Neural cell (in vitro differentiated cells): ENCODE results near the gene TAL1. TPM values are rescaled to one million over a fixed set of nuclear protein-coding genes. Genes with fewer than 3 reads are reported as not detected.
"Not testable (repeated sequence)": the region's sequence is repeated elsewhere in the genome, so short reads cannot be mapped to it uniquely, and the experiment has no call there.

Experiments
- H2AFZ ChIP-seq: fragments of 200-600, 300-800 bp; sonication (generic), shearing (Covaris generic); 2 replicates; pipeline ENCODE4 v1.6.0; 2014; ENCODE audit warnings: low read depth, mild to moderate bottlenecking, antibody characterized with exemption, low read length, moderate library complexity
- H3F3A ChIP-seq: fragments of 200-600 bp; shearing (Covaris generic); 2 replicates; pipeline ENCODE4 v1.6.1; 2016; ENCODE audit warnings: mild to moderate bottlenecking, moderate library complexity, mixed read lengths, antibody characterized with exemption, low read length; ENCODE audit not compliant: insufficient read depth, poor library complexity, severe bottlenecking
- H3K27ac ChIP-seq: fragments of 200-600, 300-800 bp; sonication (generic), shearing (Covaris generic); 2 replicates; pipeline ENCODE4 v1.5.1; 2014; ENCODE audit warnings: mild to moderate bottlenecking, low read length, moderate library complexity
- H3K27me3 ChIP-seq: fragments of 300-800, 200-600 bp; sonication (generic), shearing (Covaris generic); 2 replicates; pipeline ENCODE4 v1.6.0; 2014; ENCODE audit warnings: mild to moderate bottlenecking, low read depth, low read length, moderate library complexity; ENCODE audit not compliant: insufficient read depth
- H3K36me3 ChIP-seq: fragments of 300-800, 200-600 bp; sonication (generic), shearing (Covaris generic); 2 replicates; pipeline ENCODE4 v1.5.1; 2014; ENCODE audit warnings: mild to moderate bottlenecking, antibody characterized with exemption, low read length, moderate library complexity; ENCODE audit not compliant: insufficient read depth
- H3K4me2 ChIP-seq: fragments of 300-800, 200-600 bp; sonication (generic), shearing (Covaris generic); 2 replicates; pipeline ENCODE4 v1.6.0; 2014; ENCODE audit warnings: mild to moderate bottlenecking, low read length
- H3K4me3 ChIP-seq: fragments of 300-800, 200-600 bp; sonication (generic), shearing (Covaris generic); 2 replicates; pipeline ENCODE4 v1.5.1; 2014; ENCODE audit warnings: mild to moderate bottlenecking, low read length, moderate library complexity
- H3K79me2 ChIP-seq: fragments of 200-600 bp; shearing (Covaris generic); replicated peaks from 2 replicates; pipeline ENCODE4 v1.6.0; 2014; ENCODE audit warnings: mild to moderate bottlenecking, low read length, moderate library complexity; ENCODE audit not compliant: insufficient read depth
- H3K9ac ChIP-seq: fragments of 300-800, 200-600 bp; sonication (generic), shearing (Covaris generic); 2 replicates; pipeline ENCODE4 v1.6.1; 2016; ENCODE audit warnings: mild to moderate bottlenecking, low read length, mixed read lengths
- H3K9me2 ChIP-seq: fragments of 200-600 bp; shearing (Covaris generic); 2 replicates; pipeline ENCODE4 v1.6.1; 2016; ENCODE audit warnings: mild to moderate bottlenecking, low read length, mixed read lengths; ENCODE audit not compliant: insufficient read depth
- H3K9me3 ChIP-seq: fragments of 200-600, 300-800 bp; sonication (generic), shearing (Covaris generic); 2 replicates; pipeline ENCODE4 v1.6.1; 2016; ENCODE audit warnings: mild to moderate bottlenecking, mixed run types, low read length, moderate library complexity, mixed read lengths
- H4K20me1 ChIP-seq: fragments of 200-600 bp; shearing (Covaris generic); 2 replicates; pipeline ENCODE4 v1.6.1; 2016; ENCODE audit warnings: mild to moderate bottlenecking, mixed run types; ENCODE audit not compliant: insufficient read depth
- CTCF ChIP-seq: fragments of 450-650 bp; IDR thresholded peaks from 2 replicates; pipeline ENCODE4 v1.5.1; 2014; ENCODE audit warnings: antibody characterized with exemption, mild to moderate bottlenecking, moderate library complexity; ENCODE audit not compliant: poor library complexity, severe bottlenecking
- EP300 ChIP-seq: fragments of 450-650 bp; conservative IDR thresholded peaks from 2 replicates; pipeline ENCODE4 v1.6.1; 2014; ENCODE audit warnings: antibody characterized with exemption, mild to moderate bottlenecking, moderate library complexity; ENCODE audit not compliant: poor library complexity, severe bottlenecking
- EZH2 ChIP-seq: fragments of 200-600, 300-800 bp; shearing (Covaris generic), sonication (generic); IDR thresholded peaks from 2 replicates; pipeline ENCODE4 v1.6.1; 2014; ENCODE audit warnings: antibody characterized with exemption, low read length, borderline replicate concordance, mild to moderate bottlenecking; ENCODE audit not compliant: insufficient read depth, poor library complexity, severe bottlenecking
- MXI1 ChIP-seq: fragments of 450-650 bp; conservative IDR thresholded peaks from 2 replicates; pipeline ENCODE4 v1.6.1; 2014; ENCODE audit warnings: antibody characterized with exemption, mild to moderate bottlenecking; ENCODE audit not compliant: poor library complexity, severe bottlenecking
- POLR2AphosphoS5 ChIP-seq: IDR thresholded peaks from 2 replicates; pipeline ENCODE4 v1.6.1; 2012
- RAD21 ChIP-seq: fragments of 450-650 bp; conservative IDR thresholded peaks from 2 replicates; pipeline ENCODE4 v1.6.1; 2014; ENCODE audit warnings: antibody characterized with exemption, mild to moderate bottlenecking, moderate library complexity
- REST ChIP-seq: IDR thresholded peaks from 2 replicates; pipeline ENCODE4 v1.6.1; 2012; ENCODE audit warnings: borderline replicate concordance
- SMC3 ChIP-seq: fragments of 450-650 bp; conservative IDR thresholded peaks from 2 replicates; pipeline ENCODE4 v1.6.1; 2014; ENCODE audit warnings: antibody characterized with exemption, mild to moderate bottlenecking, moderate library complexity; ENCODE audit not compliant: poor library complexity
- TAF1 ChIP-seq: IDR thresholded peaks from 2 replicates; pipeline ENCODE4 v1.6.1; 2012; ENCODE audit warnings: low read depth
- polyA plus RNA-seq: library from polyadenylated mRNA; depleted of rRNA; stranded (reverse); fragments of >200 nt; gene quantifications from 2 replicates; pipeline ENCODE4 v1.2.3, GENCODE V29; 2014

TAL1 gene
- polyA plus RNA-seq, 1 donor from 2014 or later, result not detected

GRCh38 chr1:47198214-47198613 lies 33.8 kb downstream of the TAL1 start:
- Histone ChIP-seq H3K4me2 (no peak overlapping the region), H3K79me2 (no peaks in the 10 kb centered on the region), H3K9me2 (no peaks in the 10 kb centered on the region), H3K9me3 (no peaks in the 10 kb centered on the region), H4K20me1 (no peaks in the 10 kb centered on the region), H2AFZ (no peak overlapping the region), H3F3A (no peaks in the 10 kb centered on the region), H3K4me3 (no peak overlapping the region), H3K9ac (no peak overlapping the region), H3K27me3 (no peaks in the 10 kb centered on the region), H3K27ac (no peak overlapping the region), H3K36me3 (no peaks in the 10 kb centered on the region)
- TF ChIP-seq RAD21 (no peak), TAF1 (no peak)

- H3K9me3 ChIP-seq, result no peaks in the 10 kb centered on the region
- H3K27ac ChIP-seq, result no peak overlapping the region
- H3K36me3 ChIP-seq, result no peaks in the 10 kb centered on the region
- no peaks in the 10 kb centered on the region for H3K9me2 ChIP-seq
- no peak overlapping the region for H3K9ac ChIP-seq
- no peak overlapping the region for H3K4me3 ChIP-seq
- H3K79me2 ChIP-seq, result no peaks in the 10 kb centered on the region
- no peak overlapping the region for H3K4me2 ChIP-seq
- H3F3A ChIP-seq, result no peaks in the 10 kb centered on the region
- TF ChIP-seq RAD21, result no peak
- TF ChIP-seq EP300, result no peak
- TF ChIP-seq POLR2AphosphoS5, result no peak
- no peak for TF ChIP-seq EZH2
- no peak for TF ChIP-seq CTCF
- TF ChIP-seq REST, result no peak
- no peak for TF ChIP-seq TAF1
- no peak for TF ChIP-seq MXI1
- TF ChIP-seq SMC3, result no peak
- no peak overlapping the region for H2AFZ ChIP-seq
- no peaks in the 10 kb centered on the region for H3K27me3 ChIP-seq
- H4K20me1 ChIP-seq, result no peaks in the 10 kb centered on the region
Measured at GRCh38 chr1:47196622-47197021, 35.4 kb downstream of the TAL1 start.

- not testable (repeated sequence) for H3K27ac ChIP-seq, H3K27me3 ChIP-seq, H4K20me1 ChIP-seq, H3K4me3 ChIP-seq, H3K9me2 ChIP-seq, H3F3A ChIP-seq, H3K79me2 ChIP-seq, H3K4me2 ChIP-seq, H3K9ac ChIP-seq, H3K36me3 ChIP-seq, H3K9me3 ChIP-seq, H2AFZ ChIP-seq
Measured at GRCh38 chr1:47195981-47196380, 36.0 kb downstream of the TAL1 start.
